A549 (cell line): ENCODE data around the gene EP400. TPM values are rescaled to one million over a fixed set of nuclear protein-coding genes. Genes with fewer than 3 reads are reported as not detected.

Source experiments
- ATAC-seq, 2 experiments: fragments of 200-7000 bp in 1 of 2; fragments of >200 bp in 1 of 2; cut with Nextera tagmentation in 1 of 2; cut with Tn5 transposase in 1 of 2; 3 replicates each; pipeline versions ENCODE4 v1.8.0 to v1.9.1; 2018 to 2020; ENCODE audit warnings: mild to moderate bottlenecking in 1 of 2, moderate library complexity in 1 of 2
- CTCF ChIA-PET: fragments of 300-600 bp; sonication (Branson Sonifier 250); formaldehyde crosslinking; extraction: SDS; loops from one replicate; lab custom pipeline; 2021; ENCODE audit warnings: antibody characterized with exemption, inconsistent platforms; lab: Yijun Ruan, JAX
- POLR2A ChIA-PET: fragments of 350-600 bp; formaldehyde crosslinking; extraction: SDS; loops from one replicate; lab custom pipeline; 2021; ENCODE audit warnings: antibody characterized with exemption, inconsistent platforms; lab: Yijun Ruan, JAX
- DNase-seq, 2 experiments: peaks; one replicate each; pipeline versions ENCODE4 v3.0.0 to v3.0.0-alpha.2; 2011 to 2016; ENCODE audit warnings: low read depth in 1 of 2, low spot score in 1 of 2
- FAIRE-seq: peaks from 2 replicates; lab custom pipeline; 2011; peaks lifted over from hg19 to GRCh38; lab: Jason Lieb, UNC
- H3K27ac ChIP-seq, 2 experiments: fragments of >200 bp; sonication (Bioruptor Twin); formaldehyde crosslinking; 3 replicates each; pipeline ENCODE4 v1.5.1; 2016 to 2017
- H3K4me1 ChIP-seq: fragments of >200 bp; sonication (Bioruptor Twin); formaldehyde crosslinking; 3 replicates; pipeline ENCODE4 v1.6.1; 2016
- H3K4me2 ChIP-seq: fragments of >200 bp; sonication (Bioruptor Twin); formaldehyde crosslinking; 3 replicates; pipeline ENCODE4 v1.6.1; 2016
- H3K4me3 ChIP-seq: fragments of >200 bp; sonication (Bioruptor Twin); formaldehyde crosslinking; 3 replicates; pipeline ENCODE4 v1.5.1; 2016
- H3K9me3 ChIP-seq: fragments of >200 bp; sonication (Bioruptor Twin); formaldehyde crosslinking; 3 replicates; pipeline ENCODE4 v1.6.1; 2016
- CBX8 ChIP-seq: fragments of 200-600 bp; sonication (generic); IDR thresholded peaks from 2 replicates; pipeline ENCODE4 v1.6.1; 2016
- CEBPB ChIP-seq, 2 experiments: fragments of >200 bp in 1 of 2; sonication (Bioruptor Twin) in 1 of 2; formaldehyde crosslinking in 1 of 2; IDR thresholded peaks; 2 replicates each; pipeline ENCODE4 v1.6.1; 2012 to 2016
- CHD2 ChIP-seq: fragments of 150-350 bp; IDR thresholded peaks from 2 replicates; pipeline ENCODE4 v1.6.1; 2014; ENCODE audit warnings: low read length; ENCODE audit not compliant: partially characterized antibody
- CHD4 ChIP-seq: fragments of 200-600 bp; sonication (generic); IDR thresholded peaks from 2 replicates; pipeline ENCODE4 v1.6.1; 2016; ENCODE audit warnings: antibody characterized with exemption, mild to moderate bottlenecking, borderline replicate concordance
- EHF ChIP-seq: fragments of 250-450 bp; sonication (Bioruptor Pico); IDR thresholded peaks from 2 replicates; pipeline ENCODE4 v1.5.0; 2020; ENCODE audit warnings: mild to moderate bottlenecking
- EHMT2 ChIP-seq: fragments of 200-600 bp; sonication (generic); IDR thresholded peaks from 2 replicates; pipeline ENCODE4 v1.6.1; 2016; ENCODE audit warnings: antibody characterized with exemption, low read depth, mild to moderate bottlenecking, moderate library complexity
- EP300 ChIP-seq, 2 experiments: fragments of >200 bp; sonication (Bioruptor Twin); formaldehyde crosslinking; IDR thresholded peaks; 2 replicates in 1 of 2; 3 replicates in 1 of 2; pipeline ENCODE4 v1.6.1; 2016 to 2017
- HEYL ChIP-seq: fragments of 250-450 bp; sonication (Bioruptor Pico); IDR thresholded peaks from 2 replicates; pipeline ENCODE4 v1.8.0; 2021; ENCODE audit warnings: mild to moderate bottlenecking, moderate library complexity
- HMGXB4 ChIP-seq: fragments of 250-450 bp; sonication (Bioruptor Pico); IDR thresholded peaks from 2 replicates; pipeline ENCODE4 v1.5.0; 2021; ENCODE audit warnings: mild to moderate bottlenecking, moderate library complexity, borderline replicate concordance
- HOXB13 ChIP-seq: fragments of 250-450 bp; sonication (Bioruptor Pico); IDR thresholded peaks from 2 replicates; pipeline ENCODE4 v1.5.0; 2020; ENCODE audit warnings: low read depth, mild to moderate bottlenecking, moderate library complexity
- HOXB5 ChIP-seq: fragments of 250-450 bp; sonication (Bioruptor Pico); IDR thresholded peaks from 2 replicates; pipeline ENCODE4 v1.5.0; 2020; ENCODE audit warnings: mild to moderate bottlenecking, moderate library complexity
- JUN ChIP-seq, 2 experiments: fragments of >200 bp; sonication (Bioruptor Twin); formaldehyde crosslinking; IDR thresholded peaks; 2 replicates in 1 of 2; 3 replicates in 1 of 2; pipeline ENCODE4 v1.6.1; 2016 to 2017
- JUNB ChIP-seq: fragments of >200 bp; sonication (Bioruptor Twin); formaldehyde crosslinking; IDR thresholded peaks from 2 replicates; pipeline ENCODE4 v1.6.1; 2016
- MYC ChIP-seq: IDR thresholded peaks from 2 replicates; pipeline ENCODE4 v1.6.1; 2012; ENCODE audit warnings: mild to moderate bottlenecking, inconsistent platforms, low read length, improper control_type of control experiment, borderline replicate concordance
- NPAS2 ChIP-seq: fragments of 250-450 bp; sonication (Bioruptor Pico); IDR thresholded peaks from 2 replicates; pipeline ENCODE4 v1.8.0; 2022; ENCODE audit warnings: mild to moderate bottlenecking, moderate library complexity, borderline replicate concordance
- NR3C1 ChIP-seq: fragments of >200 bp; sonication (Bioruptor Twin); formaldehyde crosslinking; IDR thresholded peaks from 3 replicates; pipeline ENCODE4 v1.6.1; 2017
- PBX3 ChIP-seq: IDR thresholded peaks from 2 replicates; pipeline ENCODE4 v1.6.1; 2012
- POLR2A ChIP-seq: IDR thresholded peaks from 2 replicates; pipeline ENCODE4 v1.6.1; 2012; ENCODE audit warnings: mild to moderate bottlenecking, low read length
- POLR2AphosphoS2 ChIP-seq: conservative IDR thresholded peaks from 2 replicates; pipeline ENCODE4 v1.6.1; 2012; ENCODE audit warnings: low read length, improper control_type of control experiment, inconsistent platforms
- RAD21 ChIP-seq, 2 experiments: fragments of >200 bp in 1 of 2; sonication (Bioruptor Twin) in 1 of 2; formaldehyde crosslinking in 1 of 2; IDR thresholded peaks in 1 of 2; conservative IDR thresholded peaks in 1 of 2; 2 replicates in 1 of 2; 3 replicates in 1 of 2; pipeline ENCODE4 v1.6.1; 2012 to 2018; ENCODE audit warnings: inconsistent platforms in 1 of 2
- RARB ChIP-seq: fragments of 250-450 bp; sonication (Bioruptor Pico); IDR thresholded peaks from 2 replicates; pipeline ENCODE4 v1.8.0; 2021; ENCODE audit warnings: mild to moderate bottlenecking, moderate library complexity
- TP53 ChIP-seq: fragments of 250-450 bp; sonication (Bioruptor Pico); IDR thresholded peaks from 2 replicates; pipeline ENCODE4 v1.5.0; 2021; ENCODE audit warnings: mild to moderate bottlenecking, moderate library complexity
- ZFP36 ChIP-seq: fragments of 450-650 bp; IDR thresholded peaks from 2 replicates; pipeline ENCODE4 v1.6.1; 2014; ENCODE audit warnings: borderline replicate concordance; ENCODE audit not compliant: partially characterized antibody
- ZSCAN20 ChIP-seq: fragments of 250-450 bp; sonication (Bioruptor Pico); IDR thresholded peaks from 2 replicates; pipeline ENCODE4 v1.8.0; 2022; ENCODE audit warnings: mild to moderate bottlenecking, moderate library complexity
- WGBS: methylation state at CpG from one replicate; pipeline ENCODE4 v1.1.6; 2017; ENCODE audit errors: missing lambda C conversion rate; 5-methylcytosine and 5-hydroxymethylcytosine counted together
- polyA plus RNA-seq, 4 experiments: library from polyadenylated mRNA; depleted of rRNA in 3 of 4; stranded (reverse); fragments of >200 nt; fragmentation: RNase III in 1 of 4; extraction: RNeasy Plus Mini Kit Qiagen cat#74134 plus additional on column Dnase treatment in 1 of 4; gene quantifications; 2 replicates in 3 of 4; 3 replicates in 1 of 4; pipeline ENCODE4 v1.2.3, GENCODE V29; 2011 to 2017
- TF ChIP-seq, protein P1 (sequence below): fragments of 250-450 bp; sonication (Bioruptor Pico); IDR thresholded peaks from 2 replicates; pipeline ENCODE4 v1.5.0; 2020; ENCODE audit warnings: low read depth, mild to moderate bottlenecking, moderate library complexity
- TF ChIP-seq, protein P2 (sequence below): fragments of >200 bp; sonication (Bioruptor Twin); formaldehyde crosslinking; IDR thresholded peaks from 3 replicates; pipeline ENCODE4 v1.6.1; 2016
- TF ChIP-seq, protein P3 (sequence below): IDR thresholded peaks from 2 replicates; pipeline ENCODE4 v1.6.1; 2012
- TF ChIP-seq, protein P4 (sequence below): IDR thresholded peaks from 2 replicates; pipeline ENCODE4 v1.6.1; 2012; ENCODE audit warnings: low read depth, borderline replicate concordance
- TF ChIP-seq, protein P5 (sequence below): fragments of 150-350 bp; IDR thresholded peaks from 2 replicates; pipeline ENCODE4 v1.6.1; 2014; ENCODE audit warnings: low read depth, mild to moderate bottlenecking, low read length

Gene EP400
- polyA plus RNA-seq, 2 of the 4 experiments (the other 2 are of a cell fraction), result 9.7 to 15.2 TPM

DNA sequence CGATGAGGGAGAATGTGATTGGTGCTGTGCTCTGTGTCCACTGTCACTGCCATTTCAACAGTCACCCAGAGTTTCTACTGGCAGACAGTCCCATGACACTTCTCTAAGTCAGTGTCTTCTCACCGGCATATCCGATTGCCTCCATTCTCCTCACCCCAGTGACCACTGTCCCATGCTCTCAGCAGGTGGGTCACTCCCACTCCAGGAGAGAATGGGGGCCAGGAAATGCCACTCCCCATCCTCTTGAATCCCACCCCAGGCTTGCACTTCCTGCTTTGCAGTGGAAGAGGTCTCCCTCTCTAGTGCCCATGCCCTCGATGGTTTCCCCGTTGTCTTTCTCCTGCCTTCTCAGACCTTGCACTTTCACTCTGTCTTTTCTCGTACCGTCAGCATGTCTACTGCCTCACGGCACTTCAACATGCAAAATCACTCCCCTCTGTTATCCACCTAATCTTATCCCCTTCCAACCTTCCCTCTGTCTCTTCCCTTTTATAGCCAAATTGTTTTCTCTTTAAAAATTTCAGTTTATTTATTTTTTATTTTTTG, 2.2 kb upstream of the EP400 start:
- Histone ChIP-seq H3K4me1 (peaks cover 7% of the 10 kb centered on the region), H3K4me3 (no peak overlapping the region), H3K27ac (peak overlapping the region in 1 of 2 experiments; percentile 36; a peak in 1 of 6 replicates), H3K9me3 (no peaks in the 10 kb centered on the region), H3K4me2 (no peak overlapping the region)
- ChIA-PET POLR2A (no interaction called here), CTCF (no interaction called here)
- no peak for ATAC-seq
- no peak for DNase-seq
- 78% methylated on average over 8 of the region's 8 CpGs for WGBS
- TF ChIP-seq RAD21 (conservative IDR thresholded peaks at IDR 0.05 in 1 of 2, IDR thresholded peaks at IDR 0.05 in 1 of 2) (no peak), JUN (IDR thresholded peaks at IDR 0.05) (no peak), MYC (no peak), RARB (CRISPR knock-in tag) (no peak), HEYL (CRISPR knock-in tag) (no peak), POLR2AphosphoS2 (no peak), EP300 (IDR thresholded peaks at IDR 0.05) (no peak), NPAS2 (CRISPR knock-in tag) (no peak), CBX8 (no peak), CEBPB (IDR thresholded peaks at IDR 0.05) (no peak), ZSCAN20 (CRISPR knock-in tag) (no peak), HOXB13 (CRISPR knock-in tag) (no peak), HOXB5 (CRISPR knock-in tag) (no peak), NR3C1 (no peak), EHMT2 (no peak), JUNB (no peak)
- TF ChIP-seq, protein P1, sequence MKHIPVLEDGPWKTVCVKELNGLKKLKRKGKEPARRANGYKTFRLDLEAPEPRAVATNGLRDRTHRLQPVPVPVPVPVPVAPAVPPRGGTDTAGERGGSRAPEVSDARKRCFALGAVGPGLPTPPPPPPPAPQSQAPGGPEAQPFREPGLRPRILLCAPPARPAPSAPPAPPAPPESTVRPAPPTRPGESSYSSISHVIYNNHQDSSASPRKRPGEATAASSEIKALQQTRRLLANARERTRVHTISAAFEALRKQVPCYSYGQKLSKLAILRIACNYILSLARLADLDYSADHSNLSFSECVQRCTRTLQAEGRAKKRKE (CRISPR knock-in tag), result no peak
- TF ChIP-seq, protein P2, sequence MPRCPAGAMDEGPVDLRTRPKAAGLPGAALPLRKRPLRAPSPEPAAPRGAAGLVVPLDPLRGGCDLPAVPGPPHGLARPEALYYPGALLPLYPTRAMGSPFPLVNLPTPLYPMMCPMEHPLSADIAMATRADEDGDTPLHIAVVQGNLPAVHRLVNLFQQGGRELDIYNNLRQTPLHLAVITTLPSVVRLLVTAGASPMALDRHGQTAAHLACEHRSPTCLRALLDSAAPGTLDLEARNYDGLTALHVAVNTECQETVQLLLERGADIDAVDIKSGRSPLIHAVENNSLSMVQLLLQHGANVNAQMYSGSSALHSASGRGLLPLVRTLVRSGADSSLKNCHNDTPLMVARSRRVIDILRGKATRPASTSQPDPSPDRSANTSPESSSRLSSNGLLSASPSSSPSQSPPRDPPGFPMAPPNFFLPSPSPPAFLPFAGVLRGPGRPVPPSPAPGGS, result no peak
- TF ChIP-seq, protein P3, sequence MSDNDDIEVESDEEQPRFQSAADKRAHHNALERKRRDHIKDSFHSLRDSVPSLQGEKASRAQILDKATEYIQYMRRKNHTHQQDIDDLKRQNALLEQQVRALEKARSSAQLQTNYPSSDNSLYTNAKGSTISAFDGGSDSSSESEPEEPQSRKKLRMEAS, result no peak
- no peak for FAIRE-seq

DNA sequence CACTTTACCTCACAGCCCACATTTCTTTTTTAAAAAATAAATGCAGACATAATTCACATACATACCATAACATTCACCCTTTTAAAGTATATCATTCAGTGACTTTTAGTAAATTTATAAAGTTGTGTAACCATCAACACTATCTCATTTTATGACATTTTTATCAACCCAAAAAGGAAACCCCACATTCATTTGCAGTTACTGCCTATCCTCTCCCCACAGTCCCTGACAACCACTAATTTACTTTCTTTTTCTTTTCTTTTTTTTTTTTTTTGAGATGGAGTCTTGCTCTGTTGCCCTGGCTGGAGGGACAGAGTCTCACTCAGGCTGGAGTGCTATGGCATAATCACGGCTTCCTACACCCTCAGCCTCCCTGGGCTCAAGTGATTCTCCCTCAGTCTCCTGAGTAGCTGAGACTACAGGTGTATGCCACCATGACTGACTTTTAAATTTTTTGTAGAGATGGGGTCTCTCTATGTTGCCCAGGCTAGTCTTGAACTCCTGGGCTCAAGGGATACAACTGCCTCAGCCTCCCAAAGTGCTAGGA, 1.5 kb upstream of the EP400 start:
- no peak for DNase-seq
- no peak overlapping the region for H3K4me2 ChIP-seq
- H3K4me1 ChIP-seq, result peaks cover 7% of the 10 kb centered on the region
- no peaks in the 10 kb centered on the region for H3K9me3 ChIP-seq
- 95% methylated on average over 1 of the region's 1 CpG for WGBS
- TF ChIP-seq EP300 (IDR thresholded peaks at IDR 0.05) (no peak), JUNB (no peak), CHD2 (no peak), HEYL (CRISPR knock-in tag) (no peak), PBX3 (no peak), EHMT2 (no peak), TP53 (CRISPR knock-in tag) (no peak), NR3C1 (no peak), HMGXB4 (CRISPR knock-in tag) (no peak), HOXB13 (CRISPR knock-in tag) (no peak), HOXB5 (CRISPR knock-in tag) (no peak), EHF (CRISPR knock-in tag) (no peak), POLR2A (no peak), CHD4 (no peak), ZFP36 (no peak)
- TF ChIP-seq, protein P4, sequence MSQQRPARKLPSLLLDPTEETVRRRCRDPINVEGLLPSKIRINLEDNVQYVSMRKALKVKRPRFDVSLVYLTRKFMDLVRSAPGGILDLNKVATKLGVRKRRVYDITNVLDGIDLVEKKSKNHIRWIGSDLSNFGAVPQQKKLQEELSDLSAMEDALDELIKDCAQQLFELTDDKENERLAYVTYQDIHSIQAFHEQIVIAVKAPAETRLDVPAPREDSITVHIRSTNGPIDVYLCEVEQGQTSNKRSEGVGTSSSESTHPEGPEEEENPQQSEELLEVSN, result no peak
- TF ChIP-seq, protein P5, sequence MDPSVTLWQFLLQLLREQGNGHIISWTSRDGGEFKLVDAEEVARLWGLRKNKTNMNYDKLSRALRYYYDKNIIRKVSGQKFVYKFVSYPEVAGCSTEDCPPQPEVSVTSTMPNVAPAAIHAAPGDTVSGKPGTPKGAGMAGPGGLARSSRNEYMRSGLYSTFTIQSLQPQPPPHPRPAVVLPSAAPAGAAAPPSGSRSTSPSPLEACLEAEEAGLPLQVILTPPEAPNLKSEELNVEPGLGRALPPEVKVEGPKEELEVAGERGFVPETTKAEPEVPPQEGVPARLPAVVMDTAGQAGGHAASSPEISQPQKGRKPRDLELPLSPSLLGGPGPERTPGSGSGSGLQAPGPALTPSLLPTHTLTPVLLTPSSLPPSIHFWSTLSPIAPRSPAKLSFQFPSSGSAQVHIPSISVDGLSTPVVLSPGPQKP, result no peak
- ChIA-PET POLR2A (no interaction called here), CTCF (interaction anchor here (5.9 kb wide), 1 partner anchor 97 kb away, joined by 58 read pairs; no protein-coding TSS in a partner anchor)
- no peak overlapping the region for H3K27ac ChIP-seq
- H3K4me3 ChIP-seq, result no peak overlapping the region
- FAIRE-seq, result no peak
- ATAC-seq, result no peak
